Coronary artery (tissue), 2 donors: ENCODE measurements around the gene ASCC3.
A peak's percentile ranks its signal among the peaks of the same experiment; 100 is the strongest.

Experiments used
- DNase-seq: peaks from one replicate; pipeline ENCODE4 v3.0.0-alpha.2; 2017; ENCODE audit warnings: low spot score
- H3K27ac ChIP-seq, 2 donors: fragments of 200-600 bp; sonication (generic); one replicate each; pipeline ENCODE4 v1.5.1; 2016 to 2019
- H3K4me3 ChIP-seq: fragments of 200-600 bp; sonication (generic); 2 replicates; pipeline ENCODE4 v1.5.1; 2016; ENCODE audit warnings: mild to moderate bottlenecking, moderate library complexity
- TF ChIP-seq, protein P1 (sequence below): fragments of 200-600 bp; sonication (generic); IDR thresholded peaks from one replicate; pipeline ENCODE4 v1.5.1; 2019; ENCODE audit warnings: antibody characterized with exemption

The ASCC3 gene

GRCh38 chr6:100726666-100727065, 154.5 kb downstream of the ASCC3 start:
- TF ChIP-seq, protein P1, sequence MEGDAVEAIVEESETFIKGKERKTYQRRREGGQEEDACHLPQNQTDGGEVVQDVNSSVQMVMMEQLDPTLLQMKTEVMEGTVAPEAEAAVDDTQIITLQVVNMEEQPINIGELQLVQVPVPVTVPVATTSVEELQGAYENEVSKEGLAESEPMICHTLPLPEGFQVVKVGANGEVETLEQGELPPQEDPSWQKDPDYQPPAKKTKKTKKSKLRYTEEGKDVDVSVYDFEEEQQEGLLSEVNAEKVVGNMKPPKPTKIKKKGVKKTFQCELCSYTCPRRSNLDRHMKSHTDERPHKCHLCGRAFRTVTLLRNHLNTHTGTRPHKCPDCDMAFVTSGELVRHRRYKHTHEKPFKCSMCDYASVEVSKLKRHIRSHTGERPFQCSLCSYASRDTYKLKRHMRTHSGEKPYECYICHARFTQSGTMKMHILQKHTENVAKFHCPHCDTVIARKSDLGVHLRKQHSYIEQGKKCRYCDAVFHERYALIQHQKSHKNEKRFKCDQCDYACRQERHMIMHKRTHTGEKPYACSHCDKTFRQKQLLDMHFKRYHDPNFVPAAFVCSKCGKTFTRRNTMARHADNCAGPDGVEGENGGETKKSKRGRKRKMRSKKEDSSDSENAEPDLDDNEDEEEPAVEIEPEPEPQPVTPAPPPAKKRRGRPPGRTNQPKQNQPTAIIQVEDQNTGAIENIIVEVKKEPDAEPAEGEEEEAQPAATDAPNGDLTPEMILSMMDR: no peak
- no peak overlapping the region for H3K4me3 ChIP-seq
- H3K27ac ChIP-seq: no peak overlapping the region
- no peak for DNase-seq

DNA sequence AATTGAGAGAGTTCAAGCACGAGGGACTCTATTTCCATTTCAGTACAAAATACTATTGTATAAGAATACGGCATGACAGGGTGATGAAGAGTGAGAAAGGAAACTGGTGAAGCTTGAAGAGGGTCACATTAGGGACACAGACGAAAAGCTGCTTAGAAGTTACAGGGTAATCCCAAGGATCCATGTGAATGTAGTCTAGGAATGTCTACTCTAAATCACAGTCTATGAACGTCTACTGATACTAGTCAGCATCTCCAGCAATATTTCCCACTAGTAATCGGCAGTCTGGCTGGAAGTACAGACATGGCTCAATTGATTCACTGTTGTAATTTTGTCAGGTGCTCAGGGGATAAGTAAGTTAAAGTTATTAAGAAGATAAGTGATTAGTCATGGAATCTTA, 156.4 kb downstream of the ASCC3 start:
- no peak for DNase-seq
- TF ChIP-seq, protein P1: no peak
- Histone ChIP-seq H3K4me3 (no peak overlapping the region), H3K27ac (no peak overlapping the region)

DNA sequence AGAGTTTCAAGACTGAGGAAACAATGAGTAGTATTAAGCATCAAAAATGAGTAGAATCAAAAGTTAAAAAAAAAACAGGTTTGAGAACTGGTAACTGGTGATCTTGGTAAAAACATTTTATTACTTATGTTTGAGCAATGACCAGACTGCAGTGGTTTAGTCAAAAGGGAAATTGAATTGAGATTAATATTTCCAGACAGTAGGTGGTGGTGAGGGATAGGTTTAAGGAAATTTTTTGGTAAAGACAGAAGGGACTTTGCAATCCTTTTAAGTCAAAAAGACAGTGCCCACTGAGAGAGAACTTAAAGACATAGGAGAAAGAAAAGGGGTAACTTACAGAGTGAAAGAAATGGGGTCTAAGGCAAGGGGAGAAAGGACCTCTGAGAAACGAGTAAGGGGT, 156.9 kb downstream of the ASCC3 start:
- DNase-seq: no peak
- TF ChIP-seq, protein P1: no peak
- H3K4me3 ChIP-seq: no peak overlapping the region
- H3K27ac ChIP-seq: no peak overlapping the region

DNA sequence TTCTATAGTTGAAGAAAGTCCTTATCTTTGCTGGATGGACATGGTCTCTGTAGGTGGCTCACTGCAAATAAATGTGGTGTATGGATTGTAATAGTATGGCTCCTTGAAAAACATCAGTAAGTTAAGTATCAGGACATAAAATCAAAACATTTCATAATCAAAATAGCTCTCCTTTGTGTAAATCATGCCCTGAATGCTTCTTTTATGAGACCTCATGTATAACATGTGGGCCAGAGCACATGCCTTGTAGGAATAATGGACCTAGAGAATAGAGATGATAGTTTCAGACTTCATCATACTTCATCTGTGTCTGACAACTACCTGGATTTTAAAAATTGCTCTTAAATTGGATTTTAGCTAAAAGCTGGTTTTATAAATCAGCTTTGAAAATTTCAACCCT, 159.9 kb downstream of the ASCC3 start:
- no peak overlapping the region for H3K27ac ChIP-seq
- no peak overlapping the region for H3K4me3 ChIP-seq
- DNase-seq: no peak
- TF ChIP-seq, protein P1: no peak

- TF ChIP-seq, protein P1: no peak
- DNase-seq: no peak
- Histone ChIP-seq H3K4me3 (peak overlapping the region; percentile 49), H3K27ac (no peak overlapping the region)
Observed at GRCh38 chr6:100719883-100720682, 161.0 kb downstream of the ASCC3 start.

DNA sequence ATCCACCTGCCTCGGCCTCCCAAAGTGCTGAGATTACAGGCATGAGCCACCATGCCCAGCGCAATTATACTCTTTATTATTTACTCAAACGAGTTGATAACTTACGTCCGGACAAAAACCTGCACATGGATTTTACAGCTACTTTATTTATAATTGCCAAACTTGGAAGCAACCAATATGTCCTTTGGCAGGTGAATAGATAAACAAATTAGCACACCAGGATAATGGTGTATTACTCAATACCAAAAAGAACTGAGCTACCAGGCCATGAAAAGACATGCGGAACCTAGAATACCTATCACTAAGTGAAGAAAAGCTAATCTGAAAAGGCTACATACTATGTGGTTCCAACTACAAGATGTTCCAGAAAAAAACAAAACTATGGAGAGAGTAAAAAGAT, 168.1 kb downstream of the ASCC3 start:
- TF ChIP-seq, protein P1: no peak
- no peak for DNase-seq
- H3K4me3 ChIP-seq: no peak overlapping the region

DNA sequence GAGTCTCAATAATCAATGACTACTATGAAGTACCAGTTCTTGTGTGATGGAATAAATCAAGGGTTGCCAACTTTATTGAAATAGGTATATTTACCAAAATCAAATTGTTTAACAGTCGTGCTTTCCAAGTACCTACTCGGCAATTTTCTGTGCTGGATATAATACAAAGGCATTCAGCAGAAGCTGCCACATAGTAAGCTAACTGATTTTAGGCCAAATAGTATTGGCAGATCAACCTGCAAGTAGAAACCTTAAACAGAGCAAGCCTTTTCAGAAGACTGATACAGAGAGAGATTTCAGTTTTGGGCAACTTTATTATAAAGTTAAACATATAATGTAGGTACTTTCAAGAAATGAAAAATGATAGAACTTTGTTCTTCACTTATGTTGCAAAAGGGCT, 174.6 kb downstream of the ASCC3 start:
- TF ChIP-seq, protein P1: no peak
- DNase-seq: no peak
- no peak overlapping the region for H3K27ac ChIP-seq
- H3K4me3 ChIP-seq: no peak overlapping the region

More for the DNA sequence above, 168.1 kb downstream of the ASCC3 start:
- H3K27ac ChIP-seq: no peak overlapping the region
